K562 (cell line): Measurements from ENCODE around the gene ING5.

Experiments
- ATF2 ChIP-seq: sonication (generic); formaldehyde crosslinking; IDR thresholded peaks from 2 replicates; pipeline ENCODE4 v1.8.1; 2022; ENCODE audit warnings: missing genetic modification reagents
- ATF7 ChIP-seq: fragments of 450-650 bp; IDR thresholded peaks from 2 replicates; pipeline ENCODE4 v1.7.1; 2014; ENCODE audit warnings: mild to moderate bottlenecking, moderate library complexity
- POLR2A ChIP-seq: fragments of 450-650 bp; conservative IDR thresholded peaks from 2 replicates; pipeline ENCODE4 v1.6.1; 2016
- TF ChIP-seq, protein P1 (sequence below), 3 experiments: IDR thresholded peaks in 2 of 3; conservative IDR thresholded peaks in 1 of 3; 2 replicates each; pipeline ENCODE4 v1.5.1; 2011 to 2012; ENCODE audit warnings: low read length in 3 of 3, mild to moderate bottlenecking in 3 of 3, control low read depth in 2 of 3, improper control_type of control experiment in 1 of 3, inconsistent platforms in 1 of 3, low read depth in 1 of 3, mixed read lengths in 1 of 3, moderate library complexity in 1 of 3; ENCODE audit not compliant: insufficient read depth in 2 of 3

DNA sequence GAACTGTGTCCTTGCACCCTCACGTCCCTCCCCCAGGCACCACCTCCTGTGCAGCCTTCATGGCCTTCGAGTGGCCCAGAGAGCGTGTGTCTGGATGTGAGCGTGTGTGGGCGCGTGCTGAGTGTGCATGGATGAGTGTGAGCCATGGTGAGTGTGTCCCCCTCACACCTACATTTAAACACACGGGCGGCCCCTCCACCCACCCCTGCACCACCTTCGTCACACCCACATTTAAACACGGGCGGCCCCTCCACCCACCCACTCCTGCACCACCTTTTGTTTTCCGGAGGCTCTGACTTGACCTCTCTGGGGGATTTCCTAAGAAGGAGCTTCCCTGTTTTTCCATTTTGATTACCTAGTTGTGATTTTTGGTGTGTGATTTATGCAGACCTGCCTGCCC is 33.0 kb upstream of the ING5 start:
- TF ChIP-seq, protein P1, sequence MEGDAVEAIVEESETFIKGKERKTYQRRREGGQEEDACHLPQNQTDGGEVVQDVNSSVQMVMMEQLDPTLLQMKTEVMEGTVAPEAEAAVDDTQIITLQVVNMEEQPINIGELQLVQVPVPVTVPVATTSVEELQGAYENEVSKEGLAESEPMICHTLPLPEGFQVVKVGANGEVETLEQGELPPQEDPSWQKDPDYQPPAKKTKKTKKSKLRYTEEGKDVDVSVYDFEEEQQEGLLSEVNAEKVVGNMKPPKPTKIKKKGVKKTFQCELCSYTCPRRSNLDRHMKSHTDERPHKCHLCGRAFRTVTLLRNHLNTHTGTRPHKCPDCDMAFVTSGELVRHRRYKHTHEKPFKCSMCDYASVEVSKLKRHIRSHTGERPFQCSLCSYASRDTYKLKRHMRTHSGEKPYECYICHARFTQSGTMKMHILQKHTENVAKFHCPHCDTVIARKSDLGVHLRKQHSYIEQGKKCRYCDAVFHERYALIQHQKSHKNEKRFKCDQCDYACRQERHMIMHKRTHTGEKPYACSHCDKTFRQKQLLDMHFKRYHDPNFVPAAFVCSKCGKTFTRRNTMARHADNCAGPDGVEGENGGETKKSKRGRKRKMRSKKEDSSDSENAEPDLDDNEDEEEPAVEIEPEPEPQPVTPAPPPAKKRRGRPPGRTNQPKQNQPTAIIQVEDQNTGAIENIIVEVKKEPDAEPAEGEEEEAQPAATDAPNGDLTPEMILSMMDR (IDR thresholded peaks at IDR 0.05 in 2 of 3, conservative IDR thresholded peaks at IDR 0.05 in 1 of 3; ENCODE audit: insufficient read depth in 2 of 3, low read depth in 1 of 3, low read length in 3 of 3) = no peak
- TF ChIP-seq ATF2 (CRISPR knock-in tag) (no peak), POLR2A (no peak), ATF7 (no peak)
